Embryonic facial prominence (tissue), 1 donor: ENCODE results near the gene U2SURP.

Experiments used
- DNase-seq: peaks from one replicate; pipeline ENCODE4 v3.0.0-alpha.2; 2016; ENCODE audit errors: extremely low spot score

Gene U2SURP

DNA sequence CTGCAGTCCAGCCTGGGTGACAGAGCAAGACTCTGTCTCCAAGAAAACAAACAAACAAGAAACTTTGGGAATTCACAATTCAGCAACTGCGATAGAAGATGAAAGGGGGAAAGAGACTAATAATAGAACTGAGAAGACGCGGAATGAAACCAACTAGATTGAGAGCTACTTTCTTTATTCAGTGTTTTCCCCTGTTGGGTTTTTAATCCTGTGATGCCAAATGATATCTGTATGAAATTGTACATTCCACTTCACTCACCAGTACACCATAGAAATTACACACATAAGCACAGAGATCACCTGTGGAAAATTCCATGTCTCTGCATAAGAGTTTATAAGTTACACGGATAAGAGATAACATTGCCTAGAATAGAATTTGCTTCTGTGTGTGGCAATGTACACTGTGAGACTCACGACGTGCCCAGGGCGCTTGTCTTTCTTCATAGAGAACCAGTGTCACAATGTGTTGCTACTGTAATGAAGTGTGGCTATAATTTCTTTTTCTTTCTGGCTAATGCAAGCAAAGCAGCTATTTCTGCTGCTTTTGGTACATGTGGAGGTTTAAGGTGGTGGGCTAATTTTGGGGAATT lies 100.5 kb downstream of the U2SURP start:
- DNase-seq: no peak

DNA sequence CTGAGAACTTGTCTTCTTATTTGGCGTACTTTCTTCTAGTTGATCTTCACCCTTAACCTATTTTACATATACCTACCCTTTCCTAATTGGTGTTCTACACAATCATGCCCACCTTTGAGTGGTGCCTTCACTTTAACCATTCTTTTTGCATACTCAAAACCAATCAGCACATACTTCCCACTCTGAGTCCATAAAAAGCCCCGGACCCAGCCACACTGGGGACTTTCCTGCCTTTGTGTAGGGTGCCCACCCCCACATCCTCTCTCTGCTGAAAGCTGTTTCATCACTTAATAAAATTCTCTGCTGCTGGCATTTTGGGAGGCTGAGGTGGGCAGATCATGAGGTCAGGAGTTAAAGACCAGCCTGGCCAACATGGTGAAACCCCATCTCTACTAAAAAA lies 102.3 kb downstream of the U2SURP start:
- no peak for DNase-seq

DNA sequence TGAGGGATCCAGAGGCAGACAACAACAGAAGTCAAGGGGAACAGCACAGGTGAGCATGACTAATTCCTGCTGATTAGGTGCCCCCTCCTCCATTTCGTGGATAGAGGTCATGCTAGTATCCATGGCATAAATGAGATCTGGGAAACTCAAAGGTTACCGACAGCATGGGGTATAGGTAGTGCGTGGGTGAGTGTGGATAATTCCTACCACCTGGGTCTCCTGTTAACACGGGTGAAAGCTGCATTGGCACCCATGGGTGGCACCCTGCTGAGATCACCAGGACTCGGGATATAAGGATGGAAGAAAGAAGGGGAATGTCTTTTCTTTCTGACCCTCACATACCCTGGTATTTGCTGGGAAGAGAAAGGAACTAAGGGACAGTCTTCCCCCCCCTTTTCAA lies 103.8 kb downstream of the U2SURP start:
- no peak for DNase-seq

DNA sequence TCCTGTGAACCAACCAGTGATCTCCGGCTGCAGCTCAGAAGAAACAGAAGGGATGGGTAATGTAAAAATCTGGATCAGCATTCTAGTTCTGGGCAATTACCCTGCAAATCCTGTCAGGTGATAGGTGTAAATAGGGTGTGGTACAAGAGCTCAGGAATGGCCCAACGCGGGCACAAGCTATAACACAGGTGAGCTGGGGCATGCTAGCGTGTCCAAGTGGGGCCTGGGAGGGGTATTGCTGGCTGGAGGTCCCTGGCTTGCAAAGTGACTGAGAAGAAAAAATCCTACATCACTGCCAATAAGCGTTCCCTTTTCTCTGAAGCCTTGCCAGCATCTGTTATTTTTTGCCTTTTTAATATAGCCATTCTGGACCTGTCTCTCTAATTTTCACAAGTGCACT lies 108.5 kb downstream of the U2SURP start:
- DNase-seq: no peak
